Measurements from ENCODE around the gene ADAMTSL1.

Gene ADAMTSL1

GRCh38 chr9:18739641-18740318 is 265.8 kb downstream of the ADAMTSL1 start:
- no peak for DNase-seq (ENCODE audit: low spot score)

- DNase-seq (ENCODE audit: low spot score): no peak
Observed at GRCh38 chr9:18741359-18741758, 267.4 kb downstream of the ADAMTSL1 start.

GRCh38 chr9:18741945-18742344 is 268.0 kb downstream of the ADAMTSL1 start:
- no peak for DNase-seq (ENCODE audit: low spot score)

DNA sequence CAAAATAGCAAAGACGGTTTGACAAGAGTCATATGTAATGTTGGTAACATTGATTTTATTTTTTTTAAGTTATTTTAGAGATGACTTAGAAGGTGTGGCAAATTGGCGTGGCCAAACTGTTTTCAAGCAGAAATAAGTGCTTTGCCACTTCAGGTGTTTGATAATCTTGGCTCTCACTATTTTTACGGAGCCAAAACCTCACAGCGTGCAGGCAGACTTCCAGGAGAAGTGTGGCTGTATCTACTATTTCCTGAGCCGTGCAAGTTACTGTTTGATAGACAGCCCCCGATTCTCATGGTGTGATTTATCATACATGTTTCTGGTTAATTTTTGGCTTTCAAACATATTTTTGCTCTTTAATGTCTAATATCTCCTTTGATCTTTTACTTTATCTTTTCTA is 269.5 kb downstream of the ADAMTSL1 start:
- no peak for DNase-seq (ENCODE audit: low spot score)

- DNase-seq (ENCODE audit: low spot score): no peak
Observed at GRCh38 chr9:18743971-18744370, 270.0 kb downstream of the ADAMTSL1 start.

DNA sequence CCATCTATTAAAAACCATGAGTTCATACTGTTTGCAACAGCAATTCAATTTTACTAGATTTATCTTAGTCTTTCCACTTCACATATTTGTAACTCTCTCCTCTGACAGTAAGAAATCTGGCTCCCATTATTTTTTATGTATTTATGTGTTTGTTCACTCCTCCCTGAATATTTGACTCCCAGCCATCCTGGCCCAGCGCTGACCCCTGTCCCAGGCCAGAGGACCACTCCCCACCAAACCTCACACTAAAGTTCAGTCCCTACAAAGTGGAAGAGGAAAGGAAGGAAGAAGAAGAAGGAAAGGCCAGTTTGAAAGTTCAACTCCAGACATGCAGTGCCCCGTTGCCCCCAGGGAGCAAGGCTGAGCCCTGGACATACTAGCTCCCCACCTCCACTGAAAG is 271.8 kb downstream of the ADAMTSL1 start:
- DNase-seq (ENCODE audit: low spot score): no peak

DNA sequence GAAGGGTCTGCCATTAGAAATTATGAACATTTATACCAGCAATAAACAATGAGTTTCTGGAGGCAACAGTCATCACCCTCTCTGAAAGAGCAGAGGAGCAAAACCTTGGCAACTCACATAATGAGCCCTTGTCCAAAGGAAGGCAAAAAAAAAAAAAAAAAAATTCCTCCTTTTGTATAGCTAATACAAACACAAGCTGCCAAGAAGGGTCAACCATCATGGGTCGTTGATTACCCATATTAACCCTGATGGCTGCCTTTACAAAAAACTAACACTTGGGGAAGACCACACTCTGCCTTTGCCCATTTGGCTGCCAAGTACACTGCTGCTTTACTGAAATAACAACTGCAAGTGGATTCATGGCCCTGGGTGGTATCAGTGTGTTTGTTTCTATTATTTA is 272.7 kb downstream of the ADAMTSL1 start:
- DNase-seq (ENCODE audit: low spot score): no peak

DNA sequence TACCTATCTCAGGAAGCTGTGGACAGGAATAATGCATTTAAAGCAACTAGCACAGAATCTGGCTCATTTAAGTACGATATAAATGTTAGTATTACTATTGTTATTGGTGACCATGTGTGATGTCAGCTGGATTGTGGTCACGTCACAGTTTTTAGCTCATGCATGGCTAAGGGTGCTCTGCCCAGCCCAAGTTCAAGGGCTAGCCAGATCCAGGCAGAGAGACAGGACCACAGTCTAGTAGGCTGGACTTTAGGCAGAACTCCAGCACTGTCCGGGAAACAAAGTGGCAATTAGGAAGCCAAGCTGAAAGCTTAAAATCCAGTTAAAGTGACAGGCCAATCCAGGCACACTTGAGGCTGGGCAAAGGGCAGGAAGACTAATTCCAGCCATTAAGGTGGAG is 273.6 kb downstream of the ADAMTSL1 start:
- no peak for DNase-seq (ENCODE audit: low spot score)

DNA sequence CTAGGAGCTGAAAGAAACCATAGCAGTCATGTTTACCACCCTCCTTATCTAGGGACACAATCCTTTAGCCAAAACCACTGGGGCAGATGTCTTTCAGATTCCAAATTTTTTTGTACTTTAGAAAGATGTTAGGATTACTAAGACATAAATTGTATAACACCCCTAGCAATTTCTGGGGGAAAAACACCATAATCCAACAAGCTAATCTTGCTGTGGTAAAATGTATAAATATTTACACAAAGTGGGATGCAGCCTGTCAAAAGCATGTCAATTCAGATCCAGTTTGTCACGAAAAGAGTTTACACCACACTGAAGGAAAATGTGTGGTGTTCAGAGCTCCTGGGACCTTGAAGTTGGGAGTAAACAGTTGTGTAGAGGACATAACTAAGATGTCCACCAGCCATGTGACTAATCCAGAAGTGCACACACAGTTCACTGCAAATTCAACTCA is 274.3 kb downstream of the ADAMTSL1 start:
- no peak for DNase-seq (ENCODE audit: low spot score)

GRCh38 chr9:18749711-18750110 is 275.8 kb downstream of the ADAMTSL1 start:
- DNase-seq (ENCODE audit: low spot score): no peak

GRCh38 chr9:18753904-18754303 is 280.0 kb downstream of the ADAMTSL1 start:
- DNase-seq (ENCODE audit: low spot score): no peak

GRCh38 chr9:18754537-18754936 is 280.6 kb downstream of the ADAMTSL1 start:
- no peak for DNase-seq (ENCODE audit: low spot score)

DNA sequence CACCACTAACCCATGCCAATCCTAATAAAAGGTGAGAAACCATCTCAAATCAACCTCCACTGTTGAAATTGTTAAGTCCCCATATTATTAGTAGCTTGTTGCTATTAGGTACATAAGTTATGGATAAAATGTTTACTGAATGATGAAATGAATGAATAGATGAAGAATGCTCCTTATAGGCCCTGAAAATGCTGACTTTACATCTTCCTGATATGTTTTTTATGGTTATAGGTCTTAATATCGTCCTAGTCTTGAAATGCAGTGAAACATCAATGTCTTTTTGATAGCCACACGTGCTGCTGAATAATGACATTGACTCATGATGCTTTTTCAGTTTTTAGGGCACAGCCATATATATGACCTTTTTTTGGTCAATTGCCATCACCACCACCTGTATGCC is 281.3 kb downstream of the ADAMTSL1 start:
- no peak for DNase-seq (ENCODE audit: low spot score)

DNA sequence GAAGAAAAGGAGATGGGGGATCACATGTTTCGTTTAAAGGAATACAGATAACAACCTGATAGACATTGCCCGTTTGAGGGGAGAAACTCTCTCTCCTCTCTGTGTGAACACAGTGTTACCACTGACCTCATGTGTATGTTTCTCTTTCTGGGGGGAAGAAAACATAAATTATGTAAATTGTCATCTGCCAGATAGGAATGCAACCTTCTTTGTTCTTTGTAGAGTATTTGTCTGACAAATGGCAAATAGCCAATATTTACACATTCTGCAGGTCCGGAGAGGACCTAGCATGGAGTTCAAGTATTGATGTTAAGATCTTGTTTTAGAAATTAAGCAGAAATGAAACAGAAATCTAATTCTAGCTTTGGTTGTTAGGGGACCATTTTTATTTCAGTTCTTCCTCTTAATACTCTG is 282.8 kb downstream of the ADAMTSL1 start:
- no peak for DNase-seq (ENCODE audit: low spot score)

GRCh38 chr9:18759827-18760226 is 285.9 kb downstream of the ADAMTSL1 start:
- no peak for DNase-seq (ENCODE audit: low spot score)

GRCh38 chr9:18761742-18762300 is 287.9 kb downstream of the ADAMTSL1 start:
- no peak for DNase-seq (ENCODE audit: low spot score)

GRCh38 chr9:18766989-18767550 is 293.1 kb downstream of the ADAMTSL1 start:
- DNase-seq (ENCODE audit: low spot score): no peak

GRCh38 chr9:18768951-18769622 is 295.1 kb downstream of the ADAMTSL1 start:
- DNase-seq (ENCODE audit: low spot score): no peak

GRCh38 chr9:18770131-18770908 is 296.4 kb downstream of the ADAMTSL1 start:
- DNase-seq (ENCODE audit: low spot score): no peak

- no peak for DNase-seq (ENCODE audit: low spot score)
Observed at GRCh38 chr9:18771011-18771410, 297.1 kb downstream of the ADAMTSL1 start.

GRCh38 chr9:18771763-18772162 is 297.8 kb downstream of the ADAMTSL1 start:
- no peak for DNase-seq (ENCODE audit: low spot score)

DNA sequence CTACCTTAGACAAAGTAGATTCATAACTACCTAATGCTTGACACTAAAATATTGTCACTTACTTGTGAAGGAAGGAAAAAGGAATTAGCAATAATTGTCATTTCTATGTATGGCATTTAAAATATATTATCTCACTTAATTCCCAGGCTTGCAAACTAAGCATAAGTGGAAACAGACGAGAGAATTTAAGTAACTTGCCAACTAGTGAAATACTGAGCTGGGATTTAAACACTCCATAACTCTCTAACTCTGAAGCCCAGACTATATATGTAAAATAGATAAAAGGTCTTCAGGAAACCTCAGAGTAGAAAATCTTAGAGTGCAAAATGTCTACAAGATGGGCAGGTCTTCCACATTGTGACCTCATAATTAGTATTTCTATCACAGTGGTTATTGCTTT is 301.3 kb downstream of the ADAMTSL1 start:
- no peak for DNase-seq (ENCODE audit: low spot score)

Data from LoVo (cell line).